NCI-H345 treated with DMSO at 0.1 percent for 48 hours (cell line): ENCODE results near the gene HCFC1R1.

Experiments used
- DNase-seq: peaks from one replicate; lab custom pipeline; 2025; ENCODE audit not compliant: unreplicated experiment; lab: John Stamatoyannopoulos, UW

The HCFC1R1 gene

DNA sequence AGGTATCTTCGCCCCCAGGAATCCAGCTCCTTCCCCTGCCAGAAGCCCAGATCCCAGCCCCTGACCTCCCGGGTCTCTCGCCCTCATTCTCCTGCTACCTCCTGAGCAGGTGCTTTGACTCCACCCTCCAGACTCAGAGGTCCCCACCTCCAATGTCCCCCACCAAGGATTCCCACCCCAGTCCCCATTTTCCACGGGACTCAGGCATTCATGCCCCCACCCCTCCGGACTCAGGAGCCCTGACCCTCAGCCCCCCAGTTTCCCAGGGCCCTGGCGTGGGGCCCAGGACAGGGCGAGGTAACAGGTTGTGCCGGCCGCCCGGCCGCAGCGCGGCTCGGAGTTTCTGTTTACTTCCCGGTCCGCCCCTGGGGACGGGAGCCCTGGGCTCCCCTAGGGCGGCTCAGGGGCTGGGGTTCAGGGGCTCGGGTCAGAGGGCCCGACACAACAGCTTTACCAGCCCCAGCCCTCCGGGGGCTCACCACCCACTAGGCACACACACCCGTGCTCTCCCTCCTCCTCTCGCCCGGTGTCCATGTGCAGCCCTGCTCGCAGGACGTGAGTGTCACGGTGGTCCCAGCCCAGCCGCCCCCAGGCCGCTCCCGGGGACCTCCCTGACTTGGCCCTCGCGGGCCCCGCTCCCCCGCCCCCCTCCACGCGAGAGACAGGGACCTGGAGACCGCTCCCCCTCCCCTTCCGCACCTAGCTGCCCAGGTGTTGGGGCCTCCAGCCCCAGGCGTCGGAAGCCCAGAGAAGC is 12.4 kb upstream of the HCFC1R1 start:
- DNase-seq, result no peak

GRCh38 chr16:3035289-3035971 is 11.7 kb upstream of the HCFC1R1 start:
- DNase-seq, result no peak

GRCh38 chr16:3032624-3033023 is 8.9 kb upstream of the HCFC1R1 start:
- DNase-seq, result no peak

GRCh38 chr16:3030222-3031212 is 6.8 kb upstream of the HCFC1R1 start:
- no peak for DNase-seq

DNA sequence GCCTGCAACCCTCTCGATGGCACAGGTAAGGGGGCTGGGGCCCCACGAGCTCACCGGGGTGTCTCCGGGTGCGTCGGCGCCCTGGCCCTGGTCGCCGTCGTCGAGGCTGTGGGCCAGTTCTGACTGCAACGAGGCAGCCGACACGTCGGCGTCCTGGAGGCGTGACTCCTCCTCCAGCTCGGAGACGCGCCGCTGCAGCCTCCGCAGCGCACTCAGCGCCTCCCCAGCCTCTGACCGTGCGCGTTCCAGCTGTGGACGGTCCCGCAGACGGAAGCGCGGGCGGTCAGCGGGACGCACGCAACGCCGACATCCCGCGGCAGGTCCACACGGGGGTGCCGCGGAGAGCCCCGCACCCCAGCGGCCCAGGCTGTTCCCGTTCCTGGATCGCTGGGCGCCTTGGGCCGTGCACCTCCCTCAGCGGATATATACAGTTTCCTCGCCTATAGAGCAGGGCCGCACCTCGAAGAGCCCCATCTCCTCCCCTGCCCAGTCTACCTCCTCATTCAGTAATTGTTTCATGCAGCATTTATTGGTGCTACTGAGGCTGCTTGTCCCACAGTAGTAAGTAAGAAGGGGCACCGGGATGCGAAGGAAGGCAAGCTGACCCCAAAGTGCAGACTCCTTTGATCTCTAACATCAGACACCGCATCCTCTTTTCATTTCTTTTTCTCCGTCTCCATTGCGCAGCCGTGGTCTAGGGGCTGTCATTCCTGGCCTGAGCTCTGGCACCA is 5.9 kb upstream of the HCFC1R1 start:
- no peak for DNase-seq

GRCh38 chr16:3028716-3029319 is 5.1 kb upstream of the HCFC1R1 start:
- no peak for DNase-seq

DNA sequence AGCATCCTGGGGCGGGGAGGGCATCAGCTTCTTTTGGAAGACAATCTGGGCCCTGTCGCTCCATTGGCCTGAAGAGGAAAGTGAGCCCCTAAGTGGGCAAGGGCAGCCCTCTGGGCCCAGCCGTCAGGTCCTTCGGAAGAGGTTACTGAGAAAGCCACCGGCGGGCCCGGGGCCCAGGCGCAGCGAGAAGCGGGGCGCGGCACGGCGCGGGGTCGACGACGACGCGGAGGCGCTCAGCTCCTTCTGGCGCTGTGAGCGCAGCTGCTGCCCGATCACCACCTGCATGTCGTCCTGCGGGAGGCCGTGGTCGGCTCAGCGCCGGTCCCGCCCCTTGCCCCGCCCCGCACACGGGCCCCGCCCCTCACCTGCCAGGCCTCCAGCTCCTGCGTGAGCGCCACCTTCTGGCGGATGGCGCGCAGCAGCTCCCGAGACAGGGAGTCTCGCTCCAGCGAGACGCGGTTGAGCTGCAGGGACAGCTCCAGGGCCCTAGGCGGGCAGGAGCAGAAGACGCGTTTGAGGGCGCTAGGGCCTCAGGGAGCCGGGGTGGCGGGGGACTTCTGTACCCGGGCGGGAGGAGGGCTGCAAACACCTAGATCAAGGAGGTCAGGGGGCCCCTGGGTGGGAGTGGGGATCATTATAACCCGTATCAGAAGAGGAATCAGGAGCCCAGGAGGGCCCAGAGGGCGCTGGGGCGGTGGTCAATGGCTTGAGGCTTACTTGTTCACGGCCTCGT is 4.4 kb upstream of the HCFC1R1 start:
- peak; percentile 59 for DNase-seq

DNA sequence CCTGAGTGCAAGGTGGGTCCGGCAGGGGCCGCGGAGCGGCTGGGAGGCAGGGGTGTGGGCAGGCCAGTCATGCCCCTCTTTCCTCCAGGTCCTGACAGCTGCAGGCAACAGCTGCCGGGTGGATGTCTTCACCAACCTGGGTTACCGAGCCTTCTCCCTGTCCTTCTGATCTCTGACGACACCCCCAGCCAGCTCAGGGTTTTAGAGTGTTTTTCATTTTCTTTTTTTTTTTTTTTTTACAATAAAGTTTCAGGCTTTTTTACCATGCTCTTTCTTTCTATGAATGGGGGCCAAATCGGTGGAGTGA is 3.7 kb upstream of the HCFC1R1 start:
- DNase-seq, result no peak

GRCh38 chr16:3026609-3027488 is 3.1 kb upstream of the HCFC1R1 start:
- DNase-seq, result no peak

- no peak for DNase-seq
Measured at GRCh38 chr16:3026003-3026378, 2.2 kb upstream of the HCFC1R1 start.

- no peak for DNase-seq
Measured at GRCh38 chr16:3025032-3026002, 1.6 kb upstream of the HCFC1R1 start.

- no peak for DNase-seq
Measured at GRCh38 chr16:3023415-3023668, 400 bp downstream of the HCFC1R1 start.

GRCh38 chr16:3022684-3023414 is 893 bp downstream of the HCFC1R1 start:
- peak; percentile 57 for DNase-seq

GRCh38 chr16:3022208-3022683 is 1.5 kb downstream of the HCFC1R1 start:
- no peak for DNase-seq

- peak; percentile 62 for DNase-seq
Measured at GRCh38 chr16:3021449-3022207, 2.1 kb downstream of the HCFC1R1 start.

DNA sequence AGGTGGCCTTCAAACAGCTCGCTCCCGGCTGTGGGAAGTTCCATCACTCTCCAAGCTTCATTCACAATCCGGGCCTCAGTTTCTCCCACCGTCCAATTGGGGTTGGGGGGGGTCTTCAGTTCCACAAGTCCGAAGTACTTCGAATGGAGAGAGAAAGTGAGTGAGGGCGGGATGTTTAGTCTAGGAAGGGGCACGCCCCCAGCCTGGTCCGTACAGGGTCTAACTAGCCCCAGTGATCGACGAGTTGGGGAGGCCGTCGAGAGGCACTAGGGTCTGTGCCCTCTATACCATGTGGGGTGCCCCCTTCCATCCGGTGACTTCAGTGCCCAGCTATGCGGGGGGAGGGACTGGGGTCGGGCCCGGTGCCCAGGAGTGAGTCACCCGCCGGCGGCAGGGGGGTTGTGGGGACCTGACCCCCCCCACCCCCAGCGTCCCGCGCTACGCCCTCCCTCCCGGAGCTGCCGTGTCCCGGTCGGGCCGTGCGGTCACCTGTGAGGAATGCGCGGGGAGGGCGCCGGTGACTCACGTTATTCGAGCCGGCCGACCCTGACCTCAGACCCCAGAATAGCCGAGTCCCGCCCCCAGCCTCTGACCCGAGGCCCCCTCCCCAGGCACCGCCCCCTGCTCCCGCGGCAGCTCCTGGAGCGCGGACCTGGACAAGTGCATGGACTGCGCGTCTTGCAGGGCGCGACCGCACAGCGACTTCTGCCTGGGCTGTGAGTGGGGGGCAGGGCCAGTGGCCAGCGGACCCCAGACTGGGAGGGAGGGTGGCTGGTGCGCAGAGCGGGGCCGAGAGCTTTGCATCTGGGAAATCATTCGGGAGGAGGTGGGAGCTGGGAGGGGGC is 2.9 kb downstream of the HCFC1R1 start:
- DNase-seq, result peak; percentile 39
